ENCODE data around the gene PEX12. TPM values are rescaled to one million over a fixed set of nuclear protein-coding genes. Genes with fewer than 3 reads are reported as not detected.

Gene PEX12
- total RNA-seq, 2 experiments from 2014 or later: 6.8 to 9.5 TPM

GRCh38 chr17:35554668-35555067 is 23.7 kb downstream of the PEX12 start:
- DNase-seq (ENCODE audit: low spot score): no peak
- Histone ChIP-seq H3K79me2 (ENCODE audit: insufficient read depth, low read depth, low read length) (no peaks in the 10 kb centered on the region), H3K9me2 (ENCODE audit: insufficient read depth, low read length) (no peaks in the 10 kb centered on the region), H3K27ac (ENCODE audit: low read depth, low read length, poor library complexity, severe bottlenecking) (no peak overlapping the region), H4K20me1 (ENCODE audit: insufficient read depth, low read length) (no peaks in the 10 kb centered on the region), H2AFZ (ENCODE audit: low read length) (no peak overlapping the region), H3K4me1 (ENCODE audit: insufficient read depth, low read length, poor library complexity, severe bottlenecking) (no peaks in the 10 kb centered on the region), H3K4me2 (ENCODE audit: low read length) (no peak overlapping the region), H3K9me3 (ENCODE audit: low read length) (no peaks in the 10 kb centered on the region), H3K4me3 (ENCODE audit: low read depth, low read length, poor library complexity, severe bottlenecking) (no peak overlapping the region), H3K36me3 (ENCODE audit: insufficient read depth, low read length) (no peaks in the 10 kb centered on the region)
- ChIA-PET POLR2A (no interaction called here), CTCF (ENCODE audit: unreplicated experiment) (no interaction called here)
- intact Hi-C loops (cut with micrococcal nuclease; ENCODE audit: unreplicated experiment): loop anchor here (1.0 kb wide), 1 partner anchor 193 kb away; no protein-coding TSS in a partner anchor
- no TSS peak for BruUV-seq (replicated peaks)
- no peak for TF ChIP-seq CTCF (conservative IDR thresholded peaks at IDR 0.05; ENCODE audit: low read length)
- TF ChIP-seq EZH2phosphoT487 (IDR thresholded peaks at IDR 0.05; ENCODE audit: borderline replicate concordance, low read depth, low read length): no peak

- Histone ChIP-seq H3K4me1 (ENCODE audit: insufficient read depth, low read length, poor library complexity, severe bottlenecking) (no peaks in the 10 kb centered on the region), H3K36me3 (ENCODE audit: insufficient read depth, low read length) (no peaks in the 10 kb centered on the region), H3K9me3 (ENCODE audit: low read length) (no peaks in the 10 kb centered on the region), H4K20me1 (ENCODE audit: insufficient read depth, low read length) (no peaks in the 10 kb centered on the region), H2AFZ (ENCODE audit: low read length) (no peak overlapping the region), H3K4me3 (ENCODE audit: low read depth, low read length, poor library complexity, severe bottlenecking) (no peak overlapping the region), H3K4me2 (ENCODE audit: low read length) (no peak overlapping the region), H3K27ac (ENCODE audit: low read depth, low read length, poor library complexity, severe bottlenecking) (no peak overlapping the region), H3K79me2 (ENCODE audit: insufficient read depth, low read depth, low read length) (no peaks in the 10 kb centered on the region), H3K9me2 (ENCODE audit: insufficient read depth, low read length) (no peaks in the 10 kb centered on the region)
- TF ChIP-seq EZH2phosphoT487 (IDR thresholded peaks at IDR 0.05; ENCODE audit: borderline replicate concordance, low read depth, low read length) (no peak), CTCF (conservative IDR thresholded peaks at IDR 0.05; ENCODE audit: low read length) (no peak)
- ChIA-PET POLR2A (interaction anchor here (0.7 kb wide), 2 partner anchors 9 to 48 kb away, joined by 3 to 4 read pairs; no protein-coding TSS in a partner anchor), CTCF (ENCODE audit: unreplicated experiment) (no interaction called here)
- intact Hi-C loops (cut with micrococcal nuclease; ENCODE audit: unreplicated experiment): no loop called here
- no peak for DNase-seq (ENCODE audit: low spot score)
- no TSS peak for BruUV-seq (replicated peaks)
These were observed 25.1 kb downstream of the PEX12 start for GRCh38 chr17:35553310-35553709.

GRCh38 chr17:35548978-35549377 is 29.4 kb downstream of the PEX12 start:
- no peak overlapping the region for H3K4me2 ChIP-seq (ENCODE audit: low read length)
- intact Hi-C loops (cut with micrococcal nuclease; ENCODE audit: unreplicated experiment): no loop called here
- no peaks in the 10 kb centered on the region for H3K9me3 ChIP-seq (ENCODE audit: low read length)
- no peak for DNase-seq (ENCODE audit: low spot score)
- no peaks in the 10 kb centered on the region for H3K36me3 ChIP-seq (ENCODE audit: insufficient read depth, low read length)
- TF ChIP-seq CTCF (conservative IDR thresholded peaks at IDR 0.05; ENCODE audit: low read length): no peak
- no peak for TF ChIP-seq EZH2phosphoT487 (IDR thresholded peaks at IDR 0.05; ENCODE audit: borderline replicate concordance, low read depth, low read length)
- no peaks in the 10 kb centered on the region for H3K4me1 ChIP-seq (ENCODE audit: insufficient read depth, low read length, poor library complexity, severe bottlenecking)
- no peak overlapping the region for H2AFZ ChIP-seq (ENCODE audit: low read length)
- H4K20me1 ChIP-seq (ENCODE audit: insufficient read depth, low read length): no peaks in the 10 kb centered on the region
- H3K4me3 ChIP-seq (ENCODE audit: low read depth, low read length, poor library complexity, severe bottlenecking): no peak overlapping the region
- no peaks in the 10 kb centered on the region for H3K9me2 ChIP-seq (ENCODE audit: insufficient read depth, low read length)
- CTCF ChIA-PET (ENCODE audit: unreplicated experiment): no interaction called here
- no TSS peak for BruUV-seq (replicated peaks)
- no peak overlapping the region for H3K27ac ChIP-seq (ENCODE audit: low read depth, low read length, poor library complexity, severe bottlenecking)
- no peaks in the 10 kb centered on the region for H3K79me2 ChIP-seq (ENCODE audit: insufficient read depth, low read depth, low read length)
- POLR2A ChIA-PET: no interaction called here
